Activated T-helper 1 cell treated with anti-CD3 and anti-CD28 coated beads, Interleukin-2, amount 50 U/mL, for 16 hours (primary cell): ENCODE measurements around the gene EPN2.
"Not testable (repeated sequence)": the region's sequence is repeated elsewhere in the genome, so short reads cannot be mapped to it uniquely, and the experiment has no call there.

Experiments used
- DNase-seq, 2 donors: peaks; one replicate each; pipeline ENCODE4 v3.0.0-alpha.2; 2020; ENCODE audit warnings: low read depth in 1 of 2, low spot score in 1 of 2

EPN2 gene

DNA sequence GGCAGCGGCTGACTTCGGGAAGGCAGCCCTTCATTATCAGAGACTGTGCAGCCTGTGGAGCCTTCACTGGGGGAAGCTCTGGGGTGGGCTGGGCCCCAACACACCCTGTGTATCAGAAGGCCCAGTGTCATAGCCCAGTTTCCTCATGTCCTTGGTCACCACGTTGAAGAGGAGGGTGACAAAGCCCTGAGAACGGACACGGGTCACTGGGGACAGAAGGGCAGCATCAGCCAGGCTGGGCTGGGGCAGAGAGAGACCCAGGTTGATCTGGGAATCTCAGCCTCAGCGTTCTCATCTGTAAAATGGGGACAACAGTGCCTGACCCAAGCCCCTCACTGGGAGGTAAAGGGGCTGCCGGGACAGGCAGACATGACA is 106.1 kb downstream of the EPN2 start:
- DNase-seq: no peak

GRCh38 chr17:19343671-19344151 is 106.5 kb downstream of the EPN2 start:
- no peak for DNase-seq

GRCh38 chr17:19344311-19345066 is 107.3 kb downstream of the EPN2 start:
- DNase-seq: no peak

DNA sequence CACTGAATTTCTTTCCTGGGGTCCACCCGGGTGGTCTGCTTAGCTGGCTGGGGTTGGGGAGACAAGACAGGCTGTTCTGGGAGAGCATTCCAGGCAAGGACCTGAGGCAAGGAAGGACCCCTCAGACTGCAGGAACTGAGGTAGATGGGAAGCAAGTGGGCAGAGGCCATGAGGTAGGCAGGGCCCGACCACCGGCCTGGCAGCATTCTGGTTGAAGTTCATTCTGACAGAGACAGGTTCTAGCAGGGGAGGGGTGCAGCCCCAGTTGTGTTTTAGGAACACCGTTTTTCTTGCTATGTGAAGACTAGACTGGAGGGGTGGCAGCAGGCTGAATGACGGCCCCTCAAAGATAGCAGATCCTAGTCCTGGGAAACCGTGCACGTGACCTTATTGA is 107.9 kb downstream of the EPN2 start:
- no peak for DNase-seq

DNA sequence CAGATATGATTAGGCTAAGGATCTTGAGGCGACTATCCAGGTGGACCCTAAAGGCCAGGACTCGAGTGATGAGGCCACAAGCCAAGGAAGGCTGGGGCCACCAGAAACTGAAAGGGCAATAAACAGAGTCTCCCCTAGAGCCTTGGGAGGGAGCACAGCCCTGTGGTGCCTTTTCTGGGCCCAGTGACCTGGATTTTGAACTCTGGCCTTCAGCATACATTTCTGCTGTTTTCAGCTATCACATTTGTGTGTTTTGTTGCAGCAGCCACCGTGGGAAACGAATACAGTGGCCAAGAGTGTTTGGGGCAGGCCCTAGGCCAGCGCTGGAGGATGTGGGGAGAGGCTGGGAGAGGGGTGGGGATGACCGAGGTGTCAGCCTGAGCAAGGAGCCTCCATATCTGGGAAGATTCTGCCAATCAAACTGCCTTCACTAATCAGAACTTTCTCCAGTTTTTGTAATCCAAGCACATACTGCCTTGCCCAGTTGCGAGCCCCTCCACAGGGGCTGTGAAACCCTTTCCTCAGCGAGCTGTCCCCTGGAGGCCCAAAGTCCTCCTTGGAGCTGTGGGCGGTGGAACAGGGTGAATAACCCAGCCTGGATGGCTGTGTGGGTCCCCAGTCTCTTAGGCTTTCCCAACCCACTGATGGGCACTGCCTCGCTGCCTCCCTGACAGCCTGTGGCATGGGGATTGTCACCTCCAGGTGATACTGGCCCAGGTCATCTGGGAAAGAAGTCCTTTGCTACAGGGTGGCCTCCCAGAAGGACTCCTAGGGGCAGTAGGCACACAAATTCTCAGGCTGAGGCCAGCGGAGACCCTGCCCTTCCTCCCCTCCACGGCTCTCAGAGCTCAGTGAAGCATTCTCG is 108.6 kb downstream of the EPN2 start:
- no peak for DNase-seq

DNA sequence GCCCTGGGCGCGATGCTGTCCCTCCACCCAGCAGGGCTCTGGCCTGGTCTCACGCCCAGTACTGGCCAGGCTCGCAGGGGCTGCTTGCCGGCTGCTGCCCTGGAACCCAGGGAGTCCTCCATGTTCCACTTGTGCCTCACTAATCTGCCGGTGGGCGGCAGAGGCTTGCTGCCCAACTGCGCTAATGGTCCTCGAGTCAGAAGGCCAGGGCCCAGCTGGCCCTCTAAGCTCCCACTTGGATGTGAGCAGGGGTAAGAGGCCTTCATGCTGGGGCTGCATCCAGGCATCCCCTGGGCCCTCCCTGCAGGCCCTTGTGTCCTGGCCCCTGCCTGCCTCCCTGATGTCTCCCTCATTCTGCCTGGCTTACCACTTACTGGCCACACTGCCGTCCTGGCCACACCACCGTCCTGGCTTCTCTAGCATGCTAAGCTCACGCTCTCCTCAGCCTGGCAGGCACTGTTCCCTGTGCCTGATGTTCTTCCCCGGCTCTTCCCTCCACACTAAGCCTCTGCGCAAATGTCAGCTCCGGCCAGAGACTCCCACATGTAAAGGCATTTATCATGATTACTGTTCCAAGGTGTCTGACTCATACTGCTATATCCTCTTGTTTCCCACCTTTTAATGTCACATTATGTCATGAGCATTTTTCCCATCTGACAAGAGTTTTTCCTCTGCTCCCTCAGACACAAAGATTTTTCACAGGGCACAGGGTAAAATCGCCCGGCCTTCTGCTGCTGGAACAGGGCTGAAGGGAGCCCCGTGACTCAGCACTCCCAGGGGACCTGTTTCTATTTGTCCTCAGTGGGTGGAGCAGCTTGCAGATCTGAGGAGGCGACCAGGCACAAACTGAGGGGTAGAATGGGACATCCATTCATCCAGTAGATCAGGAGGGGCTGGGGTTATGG is 109.4 kb downstream of the EPN2 start:
- DNase-seq: no peak

- no peak for DNase-seq
Observed at GRCh38 chr17:19347323-19348080, 110.3 kb downstream of the EPN2 start.

DNA sequence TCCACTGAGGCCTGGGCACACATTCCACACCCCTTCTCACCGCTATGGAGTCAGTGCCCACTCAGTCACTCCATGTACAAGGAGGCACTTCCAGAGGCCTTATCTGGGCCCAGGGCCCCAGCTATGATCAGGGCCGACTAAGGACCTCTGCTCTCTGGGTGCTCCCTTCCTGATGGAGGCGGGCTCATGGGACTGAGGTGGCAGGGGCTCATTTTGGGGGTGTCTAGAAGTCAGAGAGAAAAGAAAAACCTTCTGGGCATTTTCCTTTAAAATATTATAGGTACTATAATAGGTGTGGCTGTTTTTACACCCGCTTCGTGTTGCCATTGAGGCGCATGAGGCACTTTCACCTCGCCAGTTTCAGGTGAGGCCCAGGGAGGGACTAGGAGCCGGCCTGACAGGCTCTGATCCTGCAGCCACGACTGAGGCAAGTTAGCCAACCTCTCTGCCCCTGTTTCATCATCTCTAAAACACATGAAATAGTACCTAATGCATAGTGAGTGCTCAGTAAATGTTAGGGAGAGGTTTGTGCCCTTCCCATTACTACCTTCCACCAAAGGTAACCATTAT is 111.0 kb downstream of the EPN2 start:
- no peak for DNase-seq

- DNase-seq: no peak
Observed at GRCh38 chr17:19348806-19349205, 111.6 kb downstream of the EPN2 start.

- not testable (repeated sequence) for DNase-seq
Observed at GRCh38 chr17:19353401-19353800, 116.2 kb downstream of the EPN2 start.

DNA sequence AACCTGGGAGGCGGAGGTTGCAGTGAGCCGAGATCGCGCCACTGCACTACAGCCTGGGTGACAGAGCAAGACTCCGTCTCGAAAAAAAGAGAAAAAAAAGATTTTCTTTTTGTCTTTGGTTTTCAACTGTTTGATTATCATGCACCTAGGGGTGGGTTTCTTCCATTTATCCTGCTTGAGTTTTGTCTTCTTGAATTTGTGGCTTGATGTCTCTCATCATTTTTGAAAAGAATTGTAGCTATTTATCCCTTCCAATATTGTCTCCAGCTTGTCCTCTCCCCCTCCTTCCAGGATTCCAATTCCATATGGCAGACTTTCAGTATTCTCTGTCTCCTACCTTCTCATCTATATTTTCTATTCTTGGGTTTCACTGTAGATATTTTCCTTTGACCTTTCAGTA is 117.6 kb downstream of the EPN2 start:
- DNase-seq: no peak

DNA sequence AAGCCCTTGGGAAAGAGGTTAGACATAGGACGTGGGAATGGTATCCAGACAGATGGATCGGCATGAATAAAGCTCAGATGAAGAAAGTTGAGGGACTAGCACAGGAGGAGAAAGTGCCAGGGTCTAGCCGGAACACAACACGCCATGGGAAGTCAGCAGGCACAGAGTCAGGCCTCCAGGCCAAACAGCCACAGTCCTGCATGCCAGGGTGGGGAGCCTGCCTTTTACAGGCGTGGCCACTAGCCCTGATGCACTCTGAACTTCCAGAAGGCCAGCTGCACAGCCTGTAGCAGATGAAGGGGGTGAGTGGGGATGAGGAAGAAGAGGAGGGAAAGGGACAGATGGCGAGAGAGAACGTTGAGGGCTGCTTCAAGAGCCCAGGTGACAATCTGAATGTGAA is 120.2 kb downstream of the EPN2 start:
- DNase-seq: no peak

DNA sequence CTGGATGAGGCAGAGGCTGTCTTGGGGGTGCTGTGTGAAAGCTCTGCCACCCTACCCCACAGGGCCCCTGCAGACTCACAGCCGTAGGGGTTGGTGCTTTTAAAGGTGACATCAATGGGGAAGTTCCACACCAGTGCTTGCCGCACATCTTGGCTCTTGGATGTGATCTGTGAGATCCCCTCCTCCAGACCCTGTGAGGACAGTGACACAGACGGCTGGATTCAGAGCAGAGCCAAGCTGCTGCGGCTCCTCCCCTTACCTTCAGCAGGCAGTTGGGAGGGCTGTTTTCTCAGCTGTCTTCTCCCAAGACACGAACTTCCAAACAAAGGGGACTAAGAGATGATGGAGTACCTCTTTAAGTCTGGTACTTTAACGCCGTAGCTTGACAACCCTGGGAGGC is 120.6 kb downstream of the EPN2 start:
- DNase-seq: no peak

GRCh38 chr17:19359151-19359550 is 122.0 kb downstream of the EPN2 start:
- DNase-seq: no peak

DNA sequence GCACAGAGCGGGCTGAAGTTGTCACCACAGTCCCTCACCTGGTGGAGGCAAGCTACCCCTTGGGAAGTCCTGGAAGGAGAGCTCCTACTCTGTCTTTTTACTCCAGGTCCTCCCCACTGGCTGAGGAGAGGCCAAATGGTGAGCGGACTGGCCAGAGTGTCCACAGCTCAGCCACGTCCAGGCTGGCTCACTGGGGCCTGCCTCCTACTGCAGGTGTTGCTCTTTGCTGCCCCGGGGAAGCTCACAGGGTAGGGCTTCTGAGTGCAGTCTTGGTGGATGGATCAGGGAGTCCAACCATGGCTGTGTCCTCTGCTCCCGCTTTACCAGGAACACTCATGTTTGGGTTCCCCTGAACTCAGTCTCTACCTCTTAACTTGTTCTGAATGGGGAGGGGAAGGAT is 122.7 kb downstream of the EPN2 start:
- DNase-seq: no peak

GRCh38 chr17:19360772-19361171 is 123.6 kb downstream of the EPN2 start:
- DNase-seq: no peak

GRCh38 chr17:19361326-19361725 is 124.2 kb downstream of the EPN2 start:
- no peak for DNase-seq

DNA sequence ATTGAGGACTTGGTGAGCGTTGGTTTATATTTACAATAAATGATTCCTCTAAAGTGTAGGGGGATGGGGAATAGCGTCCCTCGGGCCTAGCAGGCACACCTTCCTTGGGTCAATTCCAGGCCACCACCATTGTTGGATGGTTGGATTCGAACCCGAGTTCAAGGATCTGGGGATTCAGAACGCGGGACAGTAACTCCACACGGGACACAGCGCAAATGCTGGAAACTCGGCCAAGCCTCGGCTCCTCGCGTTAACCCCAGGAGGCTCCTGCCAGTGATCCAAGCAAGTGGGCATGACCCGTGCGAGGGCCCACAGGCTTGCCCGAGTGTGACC is 124.7 kb downstream of the EPN2 start:
- no peak for DNase-seq

DNA sequence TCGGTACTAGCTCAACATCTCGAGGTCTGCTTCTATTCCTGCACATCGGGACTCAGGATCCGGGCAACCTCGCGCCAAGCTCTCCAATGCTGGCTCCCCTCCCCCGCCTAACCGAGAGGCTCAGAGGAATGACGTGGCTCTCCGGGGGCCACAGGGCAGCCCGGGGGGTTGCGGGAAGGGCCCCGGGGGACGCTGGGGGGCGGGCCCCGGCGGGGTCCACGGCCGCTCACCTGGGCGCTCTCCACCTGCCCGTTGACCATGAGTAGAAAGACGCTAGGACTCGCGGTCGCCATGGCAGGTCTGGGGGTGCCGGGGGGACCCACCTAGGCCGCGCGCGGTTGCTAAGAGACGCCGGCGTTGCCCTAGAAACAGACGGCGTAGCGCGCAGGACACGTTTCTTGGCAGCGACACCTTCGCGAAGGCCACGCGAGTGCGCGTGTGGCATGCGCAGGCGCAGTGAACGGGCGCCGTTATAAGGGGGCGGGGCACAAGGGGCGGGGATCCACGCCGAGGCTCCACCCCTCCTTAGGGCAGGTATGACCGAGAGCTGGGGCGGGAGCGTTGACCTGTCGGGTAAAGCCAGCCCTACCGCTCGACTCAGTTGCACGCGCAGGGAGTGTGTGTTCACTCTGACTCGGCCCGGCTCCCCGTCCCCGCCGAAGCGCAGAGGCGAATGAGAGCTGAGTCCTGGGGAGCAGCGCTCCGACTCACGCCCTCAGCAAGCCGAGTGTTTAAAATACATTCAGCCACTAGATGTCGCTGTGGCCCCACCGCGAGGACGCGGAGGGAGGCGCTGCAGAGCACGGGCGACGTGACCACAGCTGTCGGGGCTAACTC is 125.3 kb downstream of the EPN2 start, which contains the start of gene B9D1:
TSS of gene B9D1 (minus strand) at position 447 of the 837 bp plus-strand sequence. CDS start at position 293, 154 bp downstream.
- peak; percentile 89 to 91 for DNase-seq

- no peak for DNase-seq
Observed at GRCh38 chr17:19363114-19363438, 125.9 kb downstream of the EPN2 start.
